ENCODE measurements around the gene S100A7A. TPM values are rescaled to one million over a fixed set of nuclear protein-coding genes. Genes with fewer than 3 reads are reported as not detected.
A peak's percentile ranks its signal among the peaks of the same experiment; 100 is the strongest.
"Not testable (repeated sequence)": the region's sequence is repeated elsewhere in the genome, so short reads cannot be mapped to it uniquely, and the experiment has no call there.

S100A7A gene
- total and polyA plus RNA-seq, 2 donors from 2014 or later: not detected

DNA sequence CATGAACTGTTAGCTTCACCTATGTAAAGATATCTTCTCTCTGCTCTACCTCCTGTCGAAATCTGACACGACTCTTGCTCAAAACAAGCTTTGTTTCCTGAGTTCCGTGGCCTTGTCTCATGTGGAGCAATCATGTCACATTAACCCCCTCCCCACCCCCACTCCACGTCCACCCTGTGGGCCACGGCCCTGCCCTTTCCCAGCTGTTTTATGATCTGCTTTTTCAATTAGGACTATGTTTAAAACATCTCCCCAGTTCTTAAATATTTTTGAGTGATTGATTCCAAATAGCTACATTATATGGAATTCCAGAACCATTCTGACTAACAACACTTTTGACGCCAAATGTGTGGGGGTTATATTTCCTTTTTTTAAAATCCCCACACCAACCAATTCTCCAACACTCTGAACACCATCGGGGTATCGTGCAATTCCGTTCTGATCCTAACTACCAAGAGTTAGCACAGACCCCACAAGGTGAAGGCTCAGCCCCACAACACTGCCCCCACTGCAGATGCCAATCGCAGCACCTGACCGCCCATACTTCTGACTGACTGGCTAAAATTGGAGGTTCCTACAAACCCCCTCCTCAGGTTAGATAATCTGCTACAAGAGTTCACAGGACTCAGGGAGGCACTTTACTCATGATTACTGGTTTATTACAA lies 12.8 kb upstream of the S100A7A start:
- intact Hi-C loops (cut with DNase I): no loop called here
- H3K4me1 ChIP-seq (ENCODE audit: control insufficient read depth in 2 of 3, insufficient read depth in 2 of 3, low read depth in 1 of 3, low read length in 3 of 3): no peaks in the 10 kb centered on the region
- H3K4me3 ChIP-seq (ENCODE audit: low read length in 3 of 3): no peak overlapping the region
- FAIRE-seq: no peak
- H3K9ac ChIP-seq (ENCODE audit: low read length in 3 of 3): no peak overlapping the region
- TF ChIP-seq, protein P1, sequence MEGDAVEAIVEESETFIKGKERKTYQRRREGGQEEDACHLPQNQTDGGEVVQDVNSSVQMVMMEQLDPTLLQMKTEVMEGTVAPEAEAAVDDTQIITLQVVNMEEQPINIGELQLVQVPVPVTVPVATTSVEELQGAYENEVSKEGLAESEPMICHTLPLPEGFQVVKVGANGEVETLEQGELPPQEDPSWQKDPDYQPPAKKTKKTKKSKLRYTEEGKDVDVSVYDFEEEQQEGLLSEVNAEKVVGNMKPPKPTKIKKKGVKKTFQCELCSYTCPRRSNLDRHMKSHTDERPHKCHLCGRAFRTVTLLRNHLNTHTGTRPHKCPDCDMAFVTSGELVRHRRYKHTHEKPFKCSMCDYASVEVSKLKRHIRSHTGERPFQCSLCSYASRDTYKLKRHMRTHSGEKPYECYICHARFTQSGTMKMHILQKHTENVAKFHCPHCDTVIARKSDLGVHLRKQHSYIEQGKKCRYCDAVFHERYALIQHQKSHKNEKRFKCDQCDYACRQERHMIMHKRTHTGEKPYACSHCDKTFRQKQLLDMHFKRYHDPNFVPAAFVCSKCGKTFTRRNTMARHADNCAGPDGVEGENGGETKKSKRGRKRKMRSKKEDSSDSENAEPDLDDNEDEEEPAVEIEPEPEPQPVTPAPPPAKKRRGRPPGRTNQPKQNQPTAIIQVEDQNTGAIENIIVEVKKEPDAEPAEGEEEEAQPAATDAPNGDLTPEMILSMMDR (IDR thresholded peaks at IDR 0.05; ENCODE audit: borderline replicate concordance, extremely low read depth, insufficient read depth): no peak
- H3K27me3 ChIP-seq (ENCODE audit: control insufficient read depth, insufficient read depth, low read length): no peaks in the 10 kb centered on the region
- no peaks in the 10 kb centered on the region for H3K36me3 ChIP-seq (ENCODE audit: control insufficient read depth in 2 of 3, insufficient read depth in 3 of 3, low read length in 3 of 3)
- no peaks in the 10 kb centered on the region for H3K9me3 ChIP-seq (ENCODE audit: control insufficient read depth in 2 of 3, insufficient read depth in 1 of 3, low read length in 3 of 3)
- H3K27ac ChIP-seq (ENCODE audit: low read depth in 2 of 2, low read length in 2 of 2): no peak overlapping the region
- peak in 1 of 5 donors; percentile 2 for DNase-seq

DNA sequence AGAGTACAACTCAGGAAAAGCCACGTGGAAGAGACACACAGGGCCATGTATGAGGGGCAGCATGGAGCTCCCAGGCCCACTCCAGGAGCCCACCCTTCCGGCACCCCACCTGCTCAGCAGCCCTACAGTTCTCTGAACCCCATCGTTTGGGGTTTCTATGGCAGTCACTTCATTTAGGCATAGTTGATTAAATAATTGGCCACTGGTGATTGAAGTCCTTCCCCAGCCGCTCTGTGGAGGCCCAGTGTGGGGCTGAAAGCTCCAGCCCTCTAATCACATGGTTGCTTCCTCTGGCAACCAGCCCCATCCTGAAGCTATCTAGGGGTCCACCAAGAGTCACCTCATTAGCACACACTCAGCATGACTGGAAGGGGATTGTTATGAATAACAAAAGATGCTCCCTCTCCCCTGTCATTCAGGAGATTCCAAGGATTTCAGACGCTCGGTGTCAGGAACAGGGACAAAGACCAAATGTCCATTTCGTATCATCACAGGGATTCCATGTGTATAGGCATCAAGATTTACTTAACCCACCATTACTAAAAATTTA lies 12.2 kb upstream of the S100A7A start:
- TF ChIP-seq, protein P1 (IDR thresholded peaks at IDR 0.05; ENCODE audit: borderline replicate concordance, extremely low read depth, insufficient read depth): no peak
- Histone ChIP-seq H3K4me1 (ENCODE audit: control insufficient read depth in 2 of 3, insufficient read depth in 2 of 3, low read depth in 1 of 3, low read length in 3 of 3) (no peaks in the 10 kb centered on the region), H3K27ac (ENCODE audit: low read depth in 2 of 2, low read length in 2 of 2) (no peak overlapping the region), H3K9me3 (ENCODE audit: control insufficient read depth in 2 of 3, insufficient read depth in 1 of 3, low read length in 3 of 3) (no peaks in the 10 kb centered on the region), H3K36me3 (ENCODE audit: control insufficient read depth in 2 of 3, insufficient read depth in 3 of 3, low read length in 3 of 3) (no peaks in the 10 kb centered on the region), H3K9ac (ENCODE audit: low read length in 3 of 3) (no peak overlapping the region), H3K4me3 (ENCODE audit: low read length in 3 of 3) (no peak overlapping the region), H3K27me3 (ENCODE audit: control insufficient read depth, insufficient read depth, low read length) (no peaks in the 10 kb centered on the region)
- intact Hi-C loops (cut with DNase I): no loop called here
- FAIRE-seq (no peak), DNase-seq (peak in 1 of 5 donors; percentile 2)

DNA sequence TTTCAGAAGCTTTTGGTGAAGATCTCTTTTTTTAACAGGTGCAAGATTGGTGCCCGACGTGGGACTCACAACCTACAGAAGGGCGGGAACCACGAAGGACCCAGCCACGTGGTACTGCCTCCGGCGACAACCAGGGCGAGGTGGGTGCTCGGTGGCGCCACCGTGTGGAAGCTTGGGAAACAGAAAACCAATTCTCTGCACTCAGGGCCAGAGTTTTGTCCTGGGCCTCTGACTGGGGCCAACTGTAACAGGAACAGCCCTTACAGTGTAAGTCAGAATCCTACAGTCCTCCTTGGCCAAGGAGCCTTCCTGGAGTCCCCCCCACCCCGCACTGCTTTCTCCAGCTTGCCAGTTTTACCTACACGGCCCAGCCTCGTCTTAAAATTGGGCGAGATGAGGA lies 11.6 kb upstream of the S100A7A start:
- Histone ChIP-seq H3K27ac (ENCODE audit: low read depth in 2 of 2, low read length in 2 of 2) (no peak overlapping the region), H3K36me3 (ENCODE audit: control insufficient read depth in 2 of 3, insufficient read depth in 3 of 3, low read length in 3 of 3) (no peaks in the 10 kb centered on the region), H3K27me3 (ENCODE audit: control insufficient read depth, insufficient read depth, low read length) (no peaks in the 10 kb centered on the region), H3K9ac (ENCODE audit: low read length in 3 of 3) (no peak overlapping the region), H3K4me1 (ENCODE audit: control insufficient read depth in 2 of 3, insufficient read depth in 2 of 3, low read depth in 1 of 3, low read length in 3 of 3) (no peaks in the 10 kb centered on the region), H3K4me3 (ENCODE audit: low read length in 3 of 3) (no peak overlapping the region), H3K9me3 (ENCODE audit: control insufficient read depth in 2 of 3, insufficient read depth in 1 of 3, low read length in 3 of 3) (no peaks in the 10 kb centered on the region)
- FAIRE-seq: no peak
- intact Hi-C loops (cut with DNase I): no loop called here
- peak in 1 of 5 donors; percentile 8 for DNase-seq
- TF ChIP-seq, protein P1 (IDR thresholded peaks at IDR 0.05; ENCODE audit: borderline replicate concordance, extremely low read depth, insufficient read depth): peak; percentile 35

DNA sequence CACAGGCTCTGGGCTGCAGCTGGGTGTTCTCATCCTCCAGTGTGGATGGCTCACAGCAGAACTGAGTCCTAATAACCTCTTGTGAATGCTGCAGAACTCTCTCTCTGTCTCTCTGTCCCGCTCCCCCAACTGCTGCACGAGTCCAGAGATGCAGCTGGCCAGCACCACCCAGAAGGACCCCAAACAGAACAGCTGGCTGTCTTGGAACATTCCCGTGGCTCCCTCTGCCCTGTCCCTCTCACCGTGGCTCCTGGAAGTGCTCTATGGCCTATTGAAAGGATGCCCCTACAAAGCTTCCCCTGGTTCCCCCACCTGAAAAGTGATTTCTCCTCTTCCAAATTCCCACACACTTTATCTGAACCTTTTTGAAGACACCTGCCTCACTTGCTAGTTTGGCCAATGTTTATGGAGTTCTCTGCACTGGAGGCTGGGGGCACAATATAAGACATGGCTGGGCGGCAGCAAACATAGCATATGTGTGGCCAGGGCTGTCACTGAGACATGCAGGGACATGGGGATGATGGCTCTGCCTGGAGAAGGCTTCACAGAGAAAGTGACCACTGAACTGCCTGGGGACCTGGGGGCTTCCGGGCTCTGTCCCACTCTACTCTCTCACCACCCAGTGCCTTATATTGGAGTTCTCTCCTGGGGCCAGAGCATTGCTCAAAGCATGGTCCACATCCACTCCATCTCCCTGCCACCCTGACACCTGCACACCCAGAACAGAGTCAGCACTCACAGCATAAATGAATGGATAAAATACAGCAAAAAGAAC lies 10.3 kb upstream of the S100A7A start:
- H3K4me3 ChIP-seq (ENCODE audit: low read length in 3 of 3); H3K9ac ChIP-seq (ENCODE audit: low read length in 3 of 3); FAIRE-seq; intact Hi-C loops (cut with DNase I); H3K4me1 ChIP-seq (ENCODE audit: control insufficient read depth in 2 of 3, insufficient read depth in 2 of 3, low read depth in 1 of 3, low read length in 3 of 3); H3K9me3 ChIP-seq (ENCODE audit: control insufficient read depth in 2 of 3, insufficient read depth in 1 of 3, low read length in 3 of 3); H3K27me3 ChIP-seq (ENCODE audit: control insufficient read depth, insufficient read depth, low read length); DNase-seq; H3K27ac ChIP-seq (ENCODE audit: low read depth in 2 of 2, low read length in 2 of 2); H3K36me3 ChIP-seq (ENCODE audit: control insufficient read depth in 2 of 3, insufficient read depth in 3 of 3, low read length in 3 of 3): not testable (repeated sequence)

DNA sequence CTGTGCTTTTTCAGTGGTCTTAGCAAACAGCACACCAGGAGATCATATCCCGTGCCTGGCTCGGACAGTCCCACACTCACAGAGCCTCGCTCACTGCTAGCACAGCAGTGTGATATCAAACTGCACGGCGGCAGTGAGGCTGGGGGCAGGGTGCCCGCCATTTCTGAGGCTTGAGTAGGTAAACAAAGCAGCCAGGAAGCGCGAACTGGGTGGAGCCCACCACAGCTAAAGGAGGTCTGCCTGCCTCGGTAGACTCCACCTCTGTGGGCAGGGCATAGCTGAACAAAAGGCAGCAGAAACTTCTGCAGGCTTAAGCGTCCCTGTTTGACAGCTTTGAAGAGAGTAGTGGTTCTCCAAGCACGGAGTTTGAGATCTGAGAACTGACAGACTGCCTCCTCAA lies 9.0 kb upstream of the S100A7A start:
- H3K4me3 ChIP-seq (ENCODE audit: low read length in 3 of 3); H3K27ac ChIP-seq (ENCODE audit: low read depth in 2 of 2, low read length in 2 of 2); H3K9ac ChIP-seq (ENCODE audit: low read length in 3 of 3); H3K27me3 ChIP-seq (ENCODE audit: control insufficient read depth, insufficient read depth, low read length); intact Hi-C loops (cut with DNase I); H3K4me1 ChIP-seq (ENCODE audit: control insufficient read depth in 2 of 3, insufficient read depth in 2 of 3, low read depth in 1 of 3, low read length in 3 of 3); H3K36me3 ChIP-seq (ENCODE audit: control insufficient read depth in 2 of 3, insufficient read depth in 3 of 3, low read length in 3 of 3); H3K9me3 ChIP-seq (ENCODE audit: control insufficient read depth in 2 of 3, insufficient read depth in 1 of 3, low read length in 3 of 3); FAIRE-seq: not testable (repeated sequence)
- DNase-seq: peak in 1 of 5 donors; percentile 2

DNA sequence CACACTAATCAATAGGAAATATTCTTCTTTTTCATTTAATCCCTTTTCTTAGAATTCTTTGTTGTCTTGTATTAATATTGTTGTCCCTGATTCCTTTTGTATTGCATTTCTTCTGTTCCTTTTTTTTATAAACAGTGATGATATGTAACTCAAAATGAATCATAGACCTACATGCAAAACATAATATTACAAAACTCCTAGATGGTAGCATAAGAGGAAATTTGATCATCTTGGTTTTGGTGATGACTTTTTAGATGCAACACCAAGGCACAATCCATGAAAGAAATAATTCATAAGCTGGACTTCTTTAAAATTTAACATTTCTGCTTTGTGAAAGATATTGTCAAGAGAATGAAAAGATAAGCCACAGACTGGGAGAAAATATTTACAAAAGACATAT lies 2.4 kb upstream of the S100A7A start:
- intact Hi-C loops (cut with DNase I); DNase-seq; H3K4me1 ChIP-seq (ENCODE audit: control insufficient read depth in 2 of 3, insufficient read depth in 2 of 3, low read depth in 1 of 3, low read length in 3 of 3); H3K9ac ChIP-seq (ENCODE audit: low read length in 3 of 3); H3K27me3 ChIP-seq (ENCODE audit: control insufficient read depth, insufficient read depth, low read length); H3K9me3 ChIP-seq (ENCODE audit: control insufficient read depth in 2 of 3, insufficient read depth in 1 of 3, low read length in 3 of 3); H3K36me3 ChIP-seq (ENCODE audit: control insufficient read depth in 2 of 3, insufficient read depth in 3 of 3, low read length in 3 of 3); FAIRE-seq; H3K27ac ChIP-seq (ENCODE audit: low read depth in 2 of 2, low read length in 2 of 2); H3K4me3 ChIP-seq (ENCODE audit: low read length in 3 of 3): not testable (repeated sequence)
